GM21526 (cell line): ENCODE data around the gene BTAF1.
"Not testable (repeated sequence)": the region's sequence is repeated elsewhere in the genome, so short reads cannot be mapped to it uniquely, and the experiment has no call there.

Experiments
- ATAC-seq: cut with Tn5 transposase; IDR thresholded peaks from one replicate; pipeline ENCODE4 v1.9.1; 2021; ENCODE audit warnings: moderate library complexity; ENCODE audit not compliant: unreplicated experiment, low FRiP score

The BTAF1 gene

DNA sequence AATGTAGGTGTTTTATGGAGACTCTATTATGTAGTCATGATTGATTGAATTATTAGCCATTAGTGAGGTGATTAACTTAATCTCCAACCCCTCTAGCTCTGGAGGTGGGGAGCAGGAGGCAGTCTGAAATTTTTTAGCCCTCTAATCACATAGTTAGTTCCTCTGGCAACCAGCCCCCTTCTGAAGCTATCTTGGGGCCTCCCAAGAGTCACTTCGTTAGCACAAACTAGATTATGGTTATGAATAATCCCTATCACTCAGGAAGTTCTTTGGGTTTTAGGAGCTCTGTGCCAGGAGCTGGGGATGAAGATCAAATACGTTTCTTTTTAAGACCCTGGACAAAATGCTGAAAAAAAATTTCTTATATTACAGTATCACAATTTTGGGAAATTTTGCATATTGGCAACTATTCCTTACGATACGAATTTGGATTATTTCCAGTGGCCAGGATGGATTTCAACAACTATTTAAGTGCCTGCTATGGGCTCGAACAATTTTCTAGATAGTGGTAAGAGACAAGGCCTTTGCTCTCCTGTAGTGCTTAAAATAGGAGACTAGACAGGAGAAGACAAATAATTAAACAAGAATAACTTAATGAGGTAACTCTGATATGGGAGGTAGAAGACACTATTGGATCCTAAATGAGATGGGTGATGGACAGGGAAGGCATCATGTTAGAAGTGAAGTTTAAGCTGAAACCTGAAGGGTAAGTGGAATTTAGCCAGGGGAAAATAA lies 52.9 kb downstream of the BTAF1 start:
- ATAC-seq: no peak

GRCh38 chr10:91977491-91977890 lies 53.9 kb downstream of the BTAF1 start:
- no peak for ATAC-seq

DNA sequence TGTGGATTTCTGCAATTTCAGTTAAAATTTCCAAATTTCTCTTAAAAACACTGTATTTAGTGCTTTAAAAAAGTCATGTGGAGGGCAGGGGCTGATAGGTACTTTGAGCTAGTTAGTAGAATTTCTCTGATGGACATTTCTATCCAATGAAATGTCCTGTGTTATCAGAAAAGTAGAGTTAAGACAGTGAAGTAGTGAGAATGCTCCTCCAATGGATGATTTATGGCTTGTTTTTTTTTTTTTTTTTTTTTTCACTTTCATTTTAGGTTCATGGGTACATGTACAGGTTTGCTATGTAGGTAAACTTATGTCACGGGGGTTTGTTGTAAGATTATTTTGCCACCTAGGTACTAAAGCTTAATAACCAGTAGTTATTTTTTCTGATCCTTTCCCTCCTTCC lies 55.0 kb downstream of the BTAF1 start:
- ATAC-seq: no peak

DNA sequence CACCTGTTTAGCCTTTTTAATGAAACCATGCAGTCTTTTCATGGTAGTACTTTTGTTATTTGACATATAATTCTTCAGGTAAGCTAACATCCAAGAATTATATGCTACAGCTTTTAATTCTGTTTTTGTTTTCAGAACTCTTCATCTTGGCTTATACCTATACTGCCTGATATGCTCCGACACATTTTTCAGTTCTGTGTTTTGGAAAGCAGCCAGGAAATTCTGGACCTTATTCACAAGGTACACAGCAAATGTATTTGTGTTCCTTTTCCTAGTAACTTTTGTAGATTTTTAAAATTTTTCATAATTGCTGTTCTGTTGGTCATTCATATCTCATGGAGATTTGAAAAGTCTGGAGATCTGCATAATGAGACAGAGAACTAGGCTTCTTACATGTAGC lies 56.7 kb downstream of the BTAF1 start:
- no peak for ATAC-seq

DNA sequence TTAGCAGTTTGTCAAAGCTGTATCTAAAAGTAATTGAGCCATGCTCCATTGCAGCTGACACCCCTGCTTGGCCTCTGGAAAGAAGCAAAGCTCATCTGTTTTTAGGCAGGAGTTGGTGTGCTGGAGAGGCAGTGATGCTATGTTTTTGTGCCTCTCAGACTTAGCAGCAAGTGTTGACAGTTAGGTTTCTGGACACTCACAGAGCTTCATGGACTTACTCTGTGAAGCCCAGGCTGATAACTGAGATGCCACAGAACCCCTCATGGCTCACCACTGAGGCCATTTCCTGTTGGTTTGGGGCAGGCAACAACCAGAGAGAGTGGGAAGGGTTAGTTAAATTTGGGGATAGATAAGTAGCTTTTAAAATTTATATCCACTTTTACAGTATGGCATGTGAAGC lies 59.8 kb downstream of the BTAF1 start:
- no peak for ATAC-seq

- no peak for ATAC-seq
Observed at GRCh38 chr10:91987397-91988037, 63.9 kb downstream of the BTAF1 start.

DNA sequence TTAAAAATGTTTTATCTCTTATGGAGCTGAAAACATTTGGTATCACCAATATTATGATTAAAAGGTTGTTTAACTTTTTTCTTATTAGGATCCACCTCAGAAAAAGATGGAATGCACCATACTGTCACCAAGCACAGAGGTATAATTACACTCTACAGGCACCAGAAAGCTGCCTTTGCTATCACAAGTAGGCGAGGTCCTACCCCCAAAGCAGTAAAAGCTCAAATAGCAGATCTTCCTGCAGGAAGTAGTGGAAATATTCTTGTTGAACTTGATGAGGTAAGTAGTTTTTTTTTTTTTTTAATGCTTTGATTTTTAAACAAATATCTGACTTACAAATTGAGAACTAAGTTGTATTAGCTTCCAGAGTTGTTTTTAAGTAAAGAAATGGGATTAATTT lies 68.5 kb downstream of the BTAF1 start:
- ATAC-seq: no peak

DNA sequence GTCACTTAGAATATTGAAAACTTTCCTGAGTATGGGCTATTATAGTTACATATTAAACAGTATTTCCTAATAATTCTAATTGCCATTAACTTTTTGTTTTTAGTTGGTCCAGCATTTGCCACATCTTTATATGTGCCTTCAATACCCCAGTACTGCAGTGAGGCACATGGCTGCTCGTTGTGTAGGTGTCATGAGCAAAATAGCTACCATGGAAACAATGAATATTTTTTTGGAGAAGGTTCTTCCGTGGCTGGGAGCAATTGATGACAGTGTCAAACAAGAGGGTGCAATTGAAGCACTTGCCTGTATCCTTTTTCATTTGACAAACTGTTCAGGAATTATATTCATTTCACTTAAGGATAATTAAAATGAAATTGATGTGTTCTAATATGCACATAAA lies 72.7 kb downstream of the BTAF1 start:
- no peak for ATAC-seq

GRCh38 chr10:92001581-92001980 lies 78.0 kb downstream of the BTAF1 start:
- no peak for ATAC-seq

- ATAC-seq: no peak
Observed at GRCh38 chr10:92001995-92002394, 78.4 kb downstream of the BTAF1 start.

GRCh38 chr10:92003258-92003657 lies 79.7 kb downstream of the BTAF1 start:
- ATAC-seq: no peak

DNA sequence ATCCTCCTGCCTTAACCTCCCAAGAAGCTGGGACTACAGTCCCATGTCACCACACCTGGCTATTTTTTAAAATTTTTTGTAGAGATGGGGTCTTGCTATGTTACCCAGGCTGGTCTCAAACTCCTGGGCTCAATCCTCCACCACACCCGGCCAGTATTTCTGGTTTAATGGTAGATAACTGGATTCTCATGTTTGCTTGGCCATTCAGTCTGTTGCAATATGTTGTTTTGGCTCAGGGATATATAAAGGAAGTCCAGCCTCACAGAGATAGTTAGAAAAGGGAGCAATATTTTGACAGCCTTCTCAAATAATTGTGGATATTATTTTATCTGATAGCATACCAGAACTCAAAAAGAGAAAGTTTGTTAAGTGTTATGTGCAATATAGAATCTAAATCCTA lies 82.4 kb downstream of the BTAF1 start:
- no peak for ATAC-seq

- no peak for ATAC-seq
Observed at GRCh38 chr10:92009445-92009844, 85.9 kb downstream of the BTAF1 start.

GRCh38 chr10:92010047-92010735 lies 86.6 kb downstream of the BTAF1 start:
- no peak for ATAC-seq

DNA sequence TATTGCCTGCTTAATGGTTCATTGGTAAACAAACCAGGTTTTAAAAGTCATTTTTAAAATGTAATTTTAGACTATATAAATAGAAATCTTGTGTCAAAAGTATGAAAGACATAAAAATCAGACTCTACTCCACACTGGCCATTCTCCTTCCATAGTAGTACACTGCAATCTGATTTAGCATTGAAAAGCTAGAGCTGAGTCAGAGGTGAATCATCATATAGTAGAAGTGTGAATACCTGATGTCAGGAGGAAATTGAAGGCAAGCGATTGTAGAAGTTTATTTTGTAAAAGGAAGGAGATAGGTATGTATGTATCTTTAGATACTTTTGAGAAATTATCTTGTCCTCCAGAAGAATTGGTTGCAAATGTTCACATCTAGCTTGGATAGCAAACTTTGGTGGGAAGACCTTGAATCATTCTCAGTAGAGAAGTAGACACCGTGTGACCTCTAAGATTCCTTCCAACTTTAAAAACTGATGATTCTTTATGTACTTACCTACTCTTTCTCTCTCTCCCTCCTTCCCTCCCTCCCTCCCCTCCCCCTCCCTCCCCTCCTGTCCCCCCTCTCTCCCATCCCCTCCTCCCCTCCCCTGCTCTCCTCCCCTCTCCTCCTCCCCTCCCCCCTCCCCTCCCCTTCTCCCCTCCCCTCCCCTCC lies 88.1 kb downstream of the BTAF1 start:
- no peak for ATAC-seq

GRCh38 chr10:92014620-92015019 lies 91.0 kb downstream of the BTAF1 start:
- no peak for ATAC-seq

- no peak for ATAC-seq
Observed at GRCh38 chr10:92024700-92025099, 101.1 kb downstream of the BTAF1 start.

- ATAC-seq: not testable (repeated sequence)
Observed at GRCh38 chr10:92025340-92025739, 101.8 kb downstream of the BTAF1 start.

GRCh38 chr10:92027141-92027540 lies 103.6 kb downstream of the BTAF1 start:
- ATAC-seq: no peak

GRCh38 chr10:92031580-92031979 lies 108.0 kb downstream of the BTAF1 start:
- ATAC-seq: no peak

GRCh38 chr10:92033070-92033469 lies 109.5 kb downstream of the BTAF1 start:
- not testable (repeated sequence) for ATAC-seq
